Mucosa of stomach (tissue), 1 donor: ENCODE measurements around the gene ROBO2.

Experiments
- H3K27me3 ChIP-seq: one replicate; pipeline ENCODE4 v1.7.0; 2013; ENCODE audit warnings: mild to moderate bottlenecking, low read length; ENCODE audit not compliant: control insufficient read depth, insufficient read depth
- H3K36me3 ChIP-seq: one replicate; pipeline ENCODE4 v1.7.0; 2013; ENCODE audit warnings: low read length; ENCODE audit not compliant: control insufficient read depth, insufficient read depth
- H3K4me1 ChIP-seq: one replicate; pipeline ENCODE4 v1.7.0; 2013; ENCODE audit warnings: mild to moderate bottlenecking, low read length; ENCODE audit not compliant: control insufficient read depth, insufficient read depth
- H3K4me3 ChIP-seq: one replicate; pipeline ENCODE4 v1.7.0; 2013; ENCODE audit warnings: low read length
- H3K9ac ChIP-seq: one replicate; pipeline ENCODE4 v1.7.0; 2013; ENCODE audit warnings: mild to moderate bottlenecking, low read length, moderate library complexity
- H3K9me3 ChIP-seq: one replicate; pipeline ENCODE4 v1.7.0; 2013; ENCODE audit warnings: mild to moderate bottlenecking, low read length, moderate library complexity; ENCODE audit not compliant: control insufficient read depth
- donor health status: Pancreatic carcinoma.

The ROBO2 gene

GRCh38 chr3:77541203-77541922 lies 501.5 kb downstream of the ROBO2 start:
- H3K4me3 ChIP-seq = no peak overlapping the region
- H3K4me1 ChIP-seq = no peaks in the 10 kb centered on the region
- no peaks in the 10 kb centered on the region for H3K27me3 ChIP-seq
- no peaks in the 10 kb centered on the region for H3K36me3 ChIP-seq
- no peaks in the 10 kb centered on the region for H3K9me3 ChIP-seq
- H3K9ac ChIP-seq = no peak overlapping the region

GRCh38 chr3:77546246-77546645 lies 506.3 kb downstream of the ROBO2 start:
- H3K27me3 ChIP-seq = no peaks in the 10 kb centered on the region
- no peak overlapping the region for H3K9ac ChIP-seq
- H3K4me3 ChIP-seq = no peak overlapping the region
- H3K9me3 ChIP-seq = no peaks in the 10 kb centered on the region
- H3K36me3 ChIP-seq = no peaks in the 10 kb centered on the region
- no peaks in the 10 kb centered on the region for H3K4me1 ChIP-seq

- Histone ChIP-seq H3K4me3 (no peak overlapping the region), H3K36me3 (no peaks in the 10 kb centered on the region), H3K9me3 (no peaks in the 10 kb centered on the region), H3K9ac (no peak overlapping the region), H3K4me1 (no peaks in the 10 kb centered on the region), H3K27me3 (no peaks in the 10 kb centered on the region)
Measured at GRCh38 chr3:77549034-77549433, 509.1 kb downstream of the ROBO2 start.

GRCh38 chr3:77553240-77553639 lies 513.3 kb downstream of the ROBO2 start:
- H3K36me3 ChIP-seq = no peaks in the 10 kb centered on the region
- no peaks in the 10 kb centered on the region for H3K27me3 ChIP-seq
- H3K9ac ChIP-seq = no peak overlapping the region
- no peaks in the 10 kb centered on the region for H3K4me1 ChIP-seq
- no peak overlapping the region for H3K4me3 ChIP-seq
- no peaks in the 10 kb centered on the region for H3K9me3 ChIP-seq

- H3K27me3 ChIP-seq = no peaks in the 10 kb centered on the region
- no peaks in the 10 kb centered on the region for H3K4me1 ChIP-seq
- H3K36me3 ChIP-seq = no peaks in the 10 kb centered on the region
- H3K9ac ChIP-seq = no peak overlapping the region
- H3K4me3 ChIP-seq = no peak overlapping the region
- H3K9me3 ChIP-seq = no peaks in the 10 kb centered on the region
Measured at GRCh38 chr3:77562089-77562488, 522.2 kb downstream of the ROBO2 start.

GRCh38 chr3:77563012-77563411 lies 523.1 kb downstream of the ROBO2 start:
- Histone ChIP-seq H3K4me3 (no peak overlapping the region), H3K9me3 (no peaks in the 10 kb centered on the region), H3K4me1 (no peaks in the 10 kb centered on the region), H3K9ac (no peak overlapping the region), H3K27me3 (no peaks in the 10 kb centered on the region), H3K36me3 (no peaks in the 10 kb centered on the region)

GRCh38 chr3:77566055-77566454 lies 526.2 kb downstream of the ROBO2 start:
- H3K36me3 ChIP-seq = no peaks in the 10 kb centered on the region
- H3K9me3 ChIP-seq = no peaks in the 10 kb centered on the region
- no peak overlapping the region for H3K9ac ChIP-seq
- no peaks in the 10 kb centered on the region for H3K4me1 ChIP-seq
- no peak overlapping the region for H3K4me3 ChIP-seq
- H3K27me3 ChIP-seq = no peaks in the 10 kb centered on the region

- Histone ChIP-seq H3K36me3 (no peaks in the 10 kb centered on the region), H3K4me3 (no peak overlapping the region), H3K4me1 (no peaks in the 10 kb centered on the region), H3K27me3 (no peaks in the 10 kb centered on the region), H3K9ac (no peak overlapping the region), H3K9me3 (no peaks in the 10 kb centered on the region)
Measured at GRCh38 chr3:77571971-77572715, 532.2 kb downstream of the ROBO2 start.

- Histone ChIP-seq H3K9me3 (no peaks in the 10 kb centered on the region), H3K4me1 (no peaks in the 10 kb centered on the region), H3K27me3 (no peaks in the 10 kb centered on the region), H3K9ac (no peak overlapping the region), H3K36me3 (no peaks in the 10 kb centered on the region), H3K4me3 (no peak overlapping the region)
Measured at GRCh38 chr3:77577264-77577663, 537.4 kb downstream of the ROBO2 start.

GRCh38 chr3:77586216-77586615 lies 546.3 kb downstream of the ROBO2 start:
- Histone ChIP-seq H3K9me3 (no peaks in the 10 kb centered on the region), H3K36me3 (no peaks in the 10 kb centered on the region), H3K4me3 (no peak overlapping the region), H3K9ac (no peak overlapping the region), H3K27me3 (no peaks in the 10 kb centered on the region), H3K4me1 (no peaks in the 10 kb centered on the region)

GRCh38 chr3:77588863-77589262 lies 549.0 kb downstream of the ROBO2 start:
- H3K4me3 ChIP-seq = no peak overlapping the region
- no peaks in the 10 kb centered on the region for H3K9me3 ChIP-seq
- H3K9ac ChIP-seq = no peak overlapping the region
- no peaks in the 10 kb centered on the region for H3K4me1 ChIP-seq
- no peaks in the 10 kb centered on the region for H3K27me3 ChIP-seq
- H3K36me3 ChIP-seq = no peaks in the 10 kb centered on the region

GRCh38 chr3:77590191-77590590 lies 550.3 kb downstream of the ROBO2 start:
- Histone ChIP-seq H3K36me3 (no peaks in the 10 kb centered on the region), H3K9me3 (no peaks in the 10 kb centered on the region), H3K4me3 (no peak overlapping the region), H3K4me1 (no peaks in the 10 kb centered on the region), H3K9ac (no peak overlapping the region), H3K27me3 (no peaks in the 10 kb centered on the region)
